ENCODE results near the gene PADI3. TPM values are rescaled to one million over a fixed set of nuclear protein-coding genes. Genes with fewer than 3 reads are reported as not detected.

The PADI3 gene
- total RNA-seq, 6 donors from 2014 or later, result not detected

DNA sequence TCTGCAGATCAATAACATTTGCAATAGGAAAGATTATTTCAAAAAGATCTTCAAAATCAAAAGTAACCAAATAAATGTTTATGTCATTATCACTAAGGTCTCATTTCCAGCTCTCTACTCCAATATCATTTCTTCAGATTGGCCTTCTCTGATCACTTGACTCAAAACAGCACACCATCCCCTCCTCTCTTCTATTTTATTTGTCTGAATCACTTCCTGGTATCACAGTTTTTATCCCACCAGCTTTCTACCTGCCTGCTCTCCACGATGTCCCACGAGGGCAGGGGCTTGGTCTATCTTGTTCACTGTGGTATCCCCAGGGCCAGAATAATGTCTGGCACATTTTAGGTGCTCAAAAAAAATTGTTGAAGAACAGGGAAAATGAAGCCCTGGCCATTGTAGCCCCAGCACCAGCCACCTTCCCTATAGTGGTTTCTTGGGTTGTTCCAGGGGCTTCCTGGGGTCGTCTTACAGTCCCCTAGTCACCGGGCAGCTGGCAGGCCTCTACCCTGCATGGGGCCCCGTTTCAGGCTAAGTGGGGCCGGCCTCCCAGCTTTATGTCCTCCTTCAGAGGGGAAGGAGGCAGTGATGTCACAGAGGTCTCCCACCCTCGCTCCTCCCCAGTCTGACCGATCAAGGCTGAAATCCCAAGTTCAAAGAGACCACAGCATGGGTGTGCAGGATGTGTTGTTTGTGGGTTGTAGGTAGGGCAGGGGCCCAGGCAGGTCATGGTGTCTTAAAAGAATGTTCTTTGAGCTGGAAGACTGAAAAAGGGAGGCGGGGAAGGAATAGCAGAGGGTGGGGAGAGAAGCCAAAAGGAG, 47.5 kb upstream of the PADI3 start:
- ATAC-seq (ENCODE audit: low FRiP score in 2 of 2), result peak in 1 of 2 donors; percentile 6
- Histone ChIP-seq H3K27ac (no peak overlapping the region), H3K36me3 (no peaks in the 10 kb centered on the region), H3K4me1 (no peaks in the 10 kb centered on the region), H3K9me3 (no peaks in the 10 kb centered on the region), H3K27me3 (no peaks in the 10 kb centered on the region), H3K4me3 (no peak overlapping the region)
- DNase-seq, result peak in 1 of 2 donors; percentile 15
- TF ChIP-seq POLR2AphosphoS5 (IDR thresholded peaks at IDR 0.05), result no peak
- TF ChIP-seq CTCF (IDR thresholded peaks at IDR 0.05), result no peak
- TF ChIP-seq POLR2A (IDR thresholded peaks at IDR 0.05), result no peak
- TF ChIP-seq EP300 (IDR thresholded peaks at IDR 0.05), result no peak
- 44 to 52% methylated on average over 9 of the region's 9 CpGs for WGBS, 2 donors

GRCh38 chr1:17204546-17205440, 44.1 kb upstream of the PADI3 start, which contains the start of gene PADI1:
TSS of gene PADI1 (plus strand) at chr1:17205128. CDS start at chr1:17205218, 90 bp downstream.
- H3K4me1 ChIP-seq, result peaks cover 0 to 8% (median 0%) of the 10 kb centered on the region in 4 donors
- no peak for TF ChIP-seq CTCF (IDR thresholded peaks at IDR 0.05)
- no peak for TF ChIP-seq POLR2AphosphoS5 (IDR thresholded peaks at IDR 0.05)
- no peak for TF ChIP-seq EP300 (IDR thresholded peaks at IDR 0.05)
- TF ChIP-seq POLR2A (IDR thresholded peaks at IDR 0.05), result no peak
- H3K36me3 ChIP-seq, result no peaks in the 10 kb centered on the region
- no peak within 1 kb of the TSS for H3K4me3 ChIP-seq
- ATAC-seq (ENCODE audit: low FRiP score in 2 of 2) (no peak), DNase-seq (no peak)
- H3K27ac ChIP-seq, result no peak within 1 kb of the TSS
- H3K27me3 ChIP-seq, result no peaks in the 10 kb centered on the region
- no peaks in the 10 kb centered on the region for H3K9me3 ChIP-seq
- 73 to 76% methylated on average over 6 to 9 of the region's 9 CpGs for WGBS, 2 donors

- H3K9me3 ChIP-seq, result no peaks in the 10 kb centered on the region
- no peaks in the 10 kb centered on the region for H3K36me3 ChIP-seq
- no peak overlapping the region for H3K4me3 ChIP-seq
- no peaks in the 10 kb centered on the region for H3K27me3 ChIP-seq
- 87 to 93% methylated on average over 7 of the region's 7 CpGs for WGBS, 2 donors
- DNase-seq (no peak), ATAC-seq (ENCODE audit: low FRiP score in 2 of 2) (no peak)
- no peak overlapping the region for H3K27ac ChIP-seq
- H3K4me1 ChIP-seq, result peaks cover 0 to 8% (median 0%) of the 10 kb centered on the region in 4 donors
- TF ChIP-seq EP300 (IDR thresholded peaks at IDR 0.05) (no peak), POLR2A (IDR thresholded peaks at IDR 0.05) (no peak), CTCF (IDR thresholded peaks at IDR 0.05) (no peak), POLR2AphosphoS5 (IDR thresholded peaks at IDR 0.05) (no peak)
These were observed 43.2 kb upstream of the PADI3 start for GRCh38 chr1:17205652-17206051.

DNA sequence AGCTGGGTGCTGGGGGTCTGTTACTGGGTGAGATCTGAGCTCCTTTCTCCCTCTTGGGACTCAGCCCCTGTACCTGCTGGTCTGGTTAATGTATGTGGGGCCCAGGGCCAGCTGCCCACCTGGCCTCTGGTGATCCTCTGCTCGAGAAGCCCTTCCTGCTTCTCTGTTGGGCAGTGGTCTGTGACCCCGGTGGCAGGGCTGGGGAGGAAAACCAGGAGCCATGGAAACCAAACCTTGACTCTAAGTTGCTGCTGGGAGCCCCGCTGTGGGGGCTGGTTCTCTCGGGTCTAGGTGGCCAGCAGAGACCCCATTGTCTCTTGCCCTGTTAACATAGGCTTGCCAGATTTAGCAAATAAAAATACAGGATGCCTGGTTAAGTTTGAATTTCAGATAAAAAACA, 42.7 kb upstream of the PADI3 start:
- H3K27ac ChIP-seq, result no peak overlapping the region
- no peaks in the 10 kb centered on the region for H3K27me3 ChIP-seq
- no peak overlapping the region for H3K4me3 ChIP-seq
- TF ChIP-seq POLR2A (IDR thresholded peaks at IDR 0.05) (no peak), EP300 (IDR thresholded peaks at IDR 0.05) (no peak), POLR2AphosphoS5 (IDR thresholded peaks at IDR 0.05) (no peak), CTCF (IDR thresholded peaks at IDR 0.05) (no peak)
- H3K4me1 ChIP-seq, result peaks cover 0 to 8% (median 0%) of the 10 kb centered on the region in 4 donors
- DNase-seq (no peak), ATAC-seq (ENCODE audit: low FRiP score in 2 of 2) (no peak)
- H3K36me3 ChIP-seq, result no peaks in the 10 kb centered on the region
- WGBS, 2 donors, result 60 to 72% methylated on average over 3 to 4 of the region's 4 CpGs
- no peaks in the 10 kb centered on the region for H3K9me3 ChIP-seq
